H1 (cell line): ENCODE measurements around the gene SPTBN1. TPM values are rescaled to one million over a fixed set of nuclear protein-coding genes. Genes with fewer than 3 reads are reported as not detected.

Experiments
- CTCF ChIA-PET: fragments of 300-600 bp; sonication (Branson Sonifier 250); formaldehyde crosslinking; loops from one replicate; lab custom pipeline; 2021; ENCODE audit not compliant: partially characterized antibody; lab: Charles Lee
- POLR2A ChIA-PET: fragments of 300-600 bp; sonication (Branson Sonifier 250); formaldehyde crosslinking; loops from one replicate; lab custom pipeline; 2021; ENCODE audit warnings: inconsistent platforms; ENCODE audit not compliant: partially characterized antibody; lab: Charles Lee
- DNase-seq, 2 experiments: peaks; one replicate each; pipeline versions ENCODE4 v3.0.0 to v3.0.0-alpha.2; 2010 to 2022; ENCODE audit warnings: low spot score in 2 of 2, low read depth in 1 of 2, mixed read lengths in 1 of 2
- FAIRE-seq: peaks from 2 replicates; lab custom pipeline; 2011; peaks lifted over from hg19 to GRCh38; lab: Jason Lieb, UNC
- H2AFZ ChIP-seq: 2 replicates; pipeline ENCODE4 v1.8.1; 2012; ENCODE audit warnings: low read length, inconsistent platforms
- H2AK5ac ChIP-seq: 2 replicates; pipeline ENCODE4 v1.6.1; 2013; ENCODE audit warnings: low read depth, low read length
- H2BK120ac ChIP-seq: replicated peaks from 2 replicates; pipeline ENCODE3; 2013; ENCODE audit warnings: low read depth, low read length, inconsistent platforms
- H2BK12ac ChIP-seq: 2 replicates; pipeline ENCODE4 v1.6.1; 2013; ENCODE audit warnings: low read depth, low read length
- H2BK15ac ChIP-seq: 2 replicates; pipeline ENCODE4 v1.6.1; 2013; ENCODE audit warnings: low read length
- H2BK20ac ChIP-seq: 2 replicates; pipeline ENCODE4 v1.6.1; 2013; ENCODE audit warnings: low read length
- H2BK5ac ChIP-seq: 2 replicates; pipeline ENCODE4 v1.6.1; 2013; ENCODE audit warnings: low read depth, low read length
- H3K14ac ChIP-seq: 2 replicates; pipeline ENCODE4 v1.6.1; 2013; ENCODE audit warnings: inconsistent platforms; ENCODE audit not compliant: insufficient read length
- H3K18ac ChIP-seq: 2 replicates; pipeline ENCODE4 v1.6.1; 2013; ENCODE audit warnings: low read length; ENCODE audit errors: extremely low read depth
- H3K23ac ChIP-seq: 2 replicates; pipeline ENCODE4 v1.6.1; 2013; ENCODE audit warnings: inconsistent platforms; ENCODE audit not compliant: insufficient read length
- H3K23me2 ChIP-seq: 2 replicates; pipeline ENCODE4 v1.6.1; 2013; ENCODE audit warnings: low read depth, low read length
- H3K27ac ChIP-seq: 2 replicates; pipeline ENCODE4 v1.6.1; 2011; ENCODE audit warnings: low read depth, low read length, inconsistent platforms
- H3K27me3 ChIP-seq, 4 experiments: replicated peaks in 1 of 4; 1 replicate in 1 of 4; 2 replicates in 3 of 4; pipeline versions ENCODE4 v1.6.1 to v1.8.1; 2011 to 2013; ENCODE audit warnings: low read length in 3 of 4, mild to moderate bottlenecking in 3 of 4, inconsistent platforms in 2 of 4, mixed read lengths in 2 of 4, moderate library complexity in 1 of 4; ENCODE audit not compliant: control insufficient read depth in 3 of 4, insufficient read depth in 3 of 4; ENCODE audit errors: extremely low read depth in 1 of 4
- H3K36me3 ChIP-seq, 4 experiments: 2 replicates each; pipeline versions ENCODE4 v1.6.1 to v1.8.1; 2011 to 2013; ENCODE audit warnings: mild to moderate bottlenecking in 4 of 4, low read length in 3 of 4, moderate library complexity in 2 of 4, control low read depth in 1 of 4, inconsistent platforms in 1 of 4; ENCODE audit not compliant: insufficient read depth in 4 of 4, control insufficient read depth in 2 of 4
- H3K4ac ChIP-seq: replicated peaks from 2 replicates; pipeline ENCODE3; 2013; ENCODE audit warnings: low read length, low read depth, mixed read lengths, inconsistent platforms; ENCODE audit not compliant: insufficient read length
- H3K4me1 ChIP-seq, 4 experiments: replicated peaks in 1 of 4; 1 replicate in 1 of 4; 2 replicates in 3 of 4; pipeline versions ENCODE4 v1.6.1 to v1.8.1; 2011 to 2013; ENCODE audit warnings: low read length in 3 of 4, inconsistent platforms in 2 of 4, mixed read lengths in 1 of 4; ENCODE audit not compliant: insufficient read depth in 4 of 4, control insufficient read depth in 3 of 4
- H3K4me2 ChIP-seq, 2 experiments: 2 replicates each; pipeline versions ENCODE4 v1.6.1 to v1.8.1; 2011 to 2013; ENCODE audit warnings: low read depth in 2 of 2, low read length in 2 of 2, control low read depth in 1 of 2, inconsistent platforms in 1 of 2, mild to moderate bottlenecking in 1 of 2; ENCODE audit not compliant: insufficient read depth in 1 of 2
- H3K4me3 ChIP-seq, 4 experiments: fragments of 200-600, 300-600 bp in 1 of 4; sonication (generic), shearing (Covaris generic), sonication (Bioruptor Twin) in 1 of 4; 2 replicates each; pipeline versions ENCODE4 v1.5.1 to v1.8.1; 2011 to 2016; ENCODE audit warnings: low read length in 4 of 4, low read depth in 3 of 4, control low read depth in 2 of 4, inconsistent platforms in 2 of 4, mild to moderate bottlenecking in 2 of 4, mixed read lengths in 1 of 4, moderate library complexity in 1 of 4; ENCODE audit not compliant: insufficient read depth in 2 of 4; ENCODE audit errors: extremely low read depth in 1 of 4
- H3K56ac ChIP-seq: replicated peaks from 2 replicates; pipeline ENCODE3; 2013; ENCODE audit warnings: low read depth, mild to moderate bottlenecking, mixed read lengths, low read length, inconsistent platforms; ENCODE audit not compliant: insufficient read length
- H3K79me1 ChIP-seq: 2 replicates; pipeline ENCODE4 v1.6.1; 2013; ENCODE audit warnings: low read depth, low read length, control low read depth
- H3K79me2 ChIP-seq, 2 experiments: 2 replicates each; pipeline versions ENCODE4 v1.6.1 to v1.8.1; 2012 to 2013; ENCODE audit warnings: low read length in 2 of 2, mild to moderate bottlenecking in 2 of 2, inconsistent platforms in 1 of 2; ENCODE audit not compliant: insufficient read depth in 2 of 2, control insufficient read depth in 1 of 2
- H3K9ac ChIP-seq, 4 experiments: replicated peaks in 1 of 4; 1 replicate in 1 of 4; 2 replicates in 3 of 4; pipeline versions ENCODE4 v1.6.1 to v1.8.1; 2011 to 2013; ENCODE audit warnings: low read depth in 3 of 4, low read length in 3 of 4, control low read depth in 2 of 4, mild to moderate bottlenecking in 2 of 4, moderate library complexity in 2 of 4, inconsistent platforms in 1 of 4; ENCODE audit errors: extremely low read depth in 1 of 4
- H3K9me3 ChIP-seq, 2 experiments: 2 replicates each; pipeline versions ENCODE4 v1.6.1 to v1.8.1; 2012 to 2013; ENCODE audit warnings: mild to moderate bottlenecking in 2 of 2, moderate library complexity in 2 of 2, control low read depth in 1 of 2, inconsistent platforms in 1 of 2, low read depth in 1 of 2, low read length in 1 of 2, mixed read lengths in 1 of 2; ENCODE audit not compliant: insufficient read depth in 2 of 2
- H4K20me1 ChIP-seq, 2 experiments: replicated peaks in 1 of 2; 2 replicates each; pipeline versions ENCODE3 to v1.8.1; 2011 to 2013; ENCODE audit warnings: inconsistent platforms in 2 of 2, low read length in 2 of 2, mild to moderate bottlenecking in 1 of 2; ENCODE audit not compliant: insufficient read depth in 2 of 2, control insufficient read depth in 1 of 2
- H4K5ac ChIP-seq: 2 replicates; pipeline ENCODE4 v1.6.1; 2013; ENCODE audit warnings: low read length, low read depth, mixed read lengths, inconsistent platforms; ENCODE audit not compliant: insufficient read length
- H4K8ac ChIP-seq: 2 replicates; pipeline ENCODE4 v1.8.0; 2013; ENCODE audit warnings: mild to moderate bottlenecking, moderate library complexity, low read length, inconsistent platforms; ENCODE audit not compliant: insufficient read depth; ENCODE audit errors: extremely low read depth
- H4K91ac ChIP-seq: replicated peaks from 2 replicates; pipeline ENCODE3; 2013; ENCODE audit warnings: low read length, mixed read lengths, inconsistent platforms; ENCODE audit not compliant: insufficient read length
- CEBPB ChIP-seq: IDR thresholded peaks from 2 replicates; pipeline ENCODE4 v1.6.1; 2012; ENCODE audit warnings: low read depth, low read length
- CTCF ChIP-seq, 3 experiments: IDR thresholded peaks; 1 replicate in 2 of 3; 2 replicates in 1 of 3; pipeline versions ENCODE4 v1.5.1 to v1.6.1; 2011; ENCODE audit warnings: low read length in 3 of 3, mild to moderate bottlenecking in 3 of 3, inconsistent platforms in 2 of 3, low read depth in 1 of 3, moderate library complexity in 1 of 3; ENCODE audit not compliant: insufficient read depth in 1 of 3; ENCODE audit errors: control extremely low read depth in 1 of 3
- EP300 ChIP-seq, 2 experiments: IDR thresholded peaks; 1 replicate in 1 of 2; 2 replicates in 1 of 2; pipeline ENCODE4 v1.6.1; 2011 to 2012; ENCODE audit warnings: low read depth in 2 of 2, low read length in 2 of 2, mild to moderate bottlenecking in 2 of 2, borderline replicate concordance in 1 of 2, inconsistent platforms in 1 of 2, moderate library complexity in 1 of 2
- GTF2F1 ChIP-seq: IDR thresholded peaks from 2 replicates; pipeline ENCODE4 v1.6.1; 2012; ENCODE audit warnings: low read depth, low read length, improper control_type of control experiment, borderline replicate concordance
- PHF8 ChIP-seq: fragments of 200-600 bp; sonication (generic); conservative IDR thresholded peaks from 2 replicates; pipeline ENCODE4 v1.7.1; 2012; ENCODE audit warnings: low read depth, mild to moderate bottlenecking, inconsistent platforms, low read length, moderate library complexity
- SP4 ChIP-seq: IDR thresholded peaks from 2 replicates; pipeline ENCODE4 v1.6.1; 2012; ENCODE audit warnings: low read length, inconsistent platforms
- TBP ChIP-seq: IDR thresholded peaks from 2 replicates; pipeline ENCODE4 v1.6.1; 2011; ENCODE audit warnings: low read depth, low read length, improper control_type of control experiment
- USF2 ChIP-seq: IDR thresholded peaks from 2 replicates; pipeline ENCODE4 v1.6.1; 2011; ENCODE audit warnings: low read length, improper control_type of control experiment
- ZNF274 ChIP-seq: IDR thresholded peaks from 2 replicates; pipeline ENCODE4 v1.7.0; 2012; ENCODE audit warnings: low read length, borderline replicate concordance; ENCODE audit errors: extremely low read depth
- WGBS, 2 experiments: shearing (Covaris generic) in 1 of 2; methylation state at CpG; one replicate each; pipeline versions ENCODE4 v1.1.6 to v1.1.7; 2013 to 2015; ENCODE audit warnings: low lambda C conversion rate in 2 of 2, mixed read lengths in 2 of 2, inconsistent platforms in 1 of 2, low coverage in 1 of 2, missing lambda C conversion rate in 1 of 2; ENCODE audit not compliant: insufficient replicate concordance in 2 of 2, insufficient coverage in 1 of 2, insufficient read length in 1 of 2; ENCODE audit errors: extremely low coverage in 1 of 2, missing lambda C conversion rate in 1 of 2; 5-methylcytosine and 5-hydroxymethylcytosine counted together
- polyA plus RNA-seq, 7 experiments: library from polyadenylated mRNA; depleted of rRNA in 3 of 7; stranded (reverse) in 5 of 7; unstranded in 2 of 7; fragments of >200 nt in 5 of 7; fragments of 200-250 nt in 2 of 7; gene quantifications; 1 replicate in 5 of 7; 2 replicates in 1 of 7; 4 replicates in 1 of 7; pipeline versions ENCODE4 v1.2.1 to v1.2.3, GENCODE V29; 2011 to 2013; ENCODE audit warnings: missing spikeins in 2 of 7, mixed read lengths in 2 of 7
- total RNA-seq: library from RNA; stranded (reverse); fragmentation: NEBNext Ultra II Directional; extraction: Animal tissue kit (Norgen Biotek cat#: 25700); gene quantifications from 2 replicates; pipeline ENCODE4 v1.2.1, GENCODE V29; 2021

SPTBN1 gene
- total and polyA plus RNA-seq, 2 of the 8 experiments (the other 6 are each of a cell fraction or from before 2014, with no cell fraction given) = 31.8 to 180 TPM

- DNase-seq = no peak
- Histone ChIP-seq H3K4me3 (no peak overlapping the region), H3K4ac (no peak overlapping the region), H3K23ac (no peak overlapping the region), H2BK12ac (no peak overlapping the region), H3K18ac (no peak overlapping the region), H3K79me1 (peaks cover 2% of the 10 kb centered on the region; the same call in 1 of the 2 replicates), H3K9ac (no peak overlapping the region), H4K5ac (no peak overlapping the region), H4K8ac (no peak overlapping the region)
- TF ChIP-seq TBP (no peak), CTCF (IDR thresholded peaks at IDR 0.05; ENCODE audit: control extremely low read depth in 1 of 3, insufficient read depth in 1 of 3, low read depth in 1 of 3, low read length in 3 of 3) (no peak), USF2 (no peak), ZNF274 (no peak), CEBPB (no peak), PHF8 (no peak), GTF2F1 (no peak), EP300 (IDR thresholded peaks at IDR 0.05; ENCODE audit: borderline replicate concordance in 1 of 2, low read depth in 2 of 2, low read length in 2 of 2) (no peak), SP4 (no peak)
- TF ChIP-seq, all 59 proteins: peak for 0
- Histone ChIP-seq H3K4me1 (peaks cover 0 to 2% (median 0%) of the 10 kb centered on the region in 4 experiments; a peak in 1 of 7 replicates), H2BK15ac (no peak overlapping the region), H3K4me2 (no peak overlapping the region), H2AFZ (no peak overlapping the region), H4K91ac (no peak overlapping the region), H2BK20ac (no peak overlapping the region), H3K56ac (no peak overlapping the region), H3K79me2 (no peaks in the 10 kb centered on the region), H2BK120ac (no peak overlapping the region), H3K36me3 (peaks cover 16 to 73% (median 52%) of the 10 kb centered on the region in 4 experiments), H3K9me3 (no peaks in the 10 kb centered on the region), H3K27me3 (no peaks in the 10 kb centered on the region), H3K14ac (no peak overlapping the region), H3K23me2 (no peaks in the 10 kb centered on the region), H2AK5ac (no peak overlapping the region), H4K20me1 (peaks cover 0 to 2% of the 10 kb centered on the region in 2 experiments), H2BK5ac (no peak overlapping the region), H3K27ac (no peak overlapping the region)
- WGBS, 2 experiments = 98% methylated on average over 4 of the region's 4 CpGs; no CpG with 5 or more reads in 1 of the 2 experiments
- FAIRE-seq = no peak
- ChIA-PET CTCF (interaction anchor here (0.6 to 4.2 kb wide), 7 partner anchors 18 to 523 kb away, joined by 3 to 22 read pairs (median 5); no protein-coding TSS in a partner anchor), POLR2A (no interaction called here)
Observed at GRCh38 chr2:54639609-54640008, 183.5 kb downstream of the SPTBN1 start.
